Kidney tubule cell (primary cell): ENCODE measurements around the gene PHLDB3.
"Not testable (repeated sequence)": the region's sequence is repeated elsewhere in the genome, so short reads cannot be mapped to it uniquely, and the experiment has no call there.

ENCODE experiments used
- DNase-seq: peaks from one replicate; pipeline ENCODE4 v3.0.0-alpha.2; 2018; ENCODE audit warnings: low spot score

Gene PHLDB3

GRCh38 chr19:43439709-43440063 lies 64.9 kb downstream of the PHLDB3 start:
- no peak for DNase-seq

GRCh38 chr19:43439032-43439708 lies 65.4 kb downstream of the PHLDB3 start:
- DNase-seq = peak; percentile 57

GRCh38 chr19:43438291-43439031 lies 66.1 kb downstream of the PHLDB3 start:
- no peak for DNase-seq

- no peak for DNase-seq
Measured at GRCh38 chr19:43437712-43438111, 66.8 kb downstream of the PHLDB3 start.

- not testable (repeated sequence) for DNase-seq
Measured at GRCh38 chr19:43437284-43437683, 67.3 kb downstream of the PHLDB3 start.

- no peak for DNase-seq
Measured at GRCh38 chr19:43435775-43436174, 68.8 kb downstream of the PHLDB3 start.

- no peak for DNase-seq
Measured at GRCh38 chr19:43433689-43434088, 70.9 kb downstream of the PHLDB3 start.

- no peak for DNase-seq
Measured at GRCh38 chr19:43433358-43433673, 71.2 kb downstream of the PHLDB3 start.

- DNase-seq = no peak
Measured at GRCh38 chr19:43430976-43431375, 73.6 kb downstream of the PHLDB3 start.

- DNase-seq = no peak
Measured at GRCh38 chr19:43430142-43430710, 74.3 kb downstream of the PHLDB3 start.

GRCh38 chr19:43429395-43429794 lies 75.2 kb downstream of the PHLDB3 start:
- no peak for DNase-seq

GRCh38 chr19:43425567-43426392 lies 78.8 kb downstream of the PHLDB3 start:
- DNase-seq = peak; percentile 12
